Ammon's horn (tissue), 1 donor: Measurements from ENCODE around the gene DYNC2LI1.

Experiments used
- DNase-seq: peaks from one replicate; pipeline ENCODE4 v3.0.0-alpha.2; 2016; ENCODE audit warnings: low spot score

The DYNC2LI1 gene

DNA sequence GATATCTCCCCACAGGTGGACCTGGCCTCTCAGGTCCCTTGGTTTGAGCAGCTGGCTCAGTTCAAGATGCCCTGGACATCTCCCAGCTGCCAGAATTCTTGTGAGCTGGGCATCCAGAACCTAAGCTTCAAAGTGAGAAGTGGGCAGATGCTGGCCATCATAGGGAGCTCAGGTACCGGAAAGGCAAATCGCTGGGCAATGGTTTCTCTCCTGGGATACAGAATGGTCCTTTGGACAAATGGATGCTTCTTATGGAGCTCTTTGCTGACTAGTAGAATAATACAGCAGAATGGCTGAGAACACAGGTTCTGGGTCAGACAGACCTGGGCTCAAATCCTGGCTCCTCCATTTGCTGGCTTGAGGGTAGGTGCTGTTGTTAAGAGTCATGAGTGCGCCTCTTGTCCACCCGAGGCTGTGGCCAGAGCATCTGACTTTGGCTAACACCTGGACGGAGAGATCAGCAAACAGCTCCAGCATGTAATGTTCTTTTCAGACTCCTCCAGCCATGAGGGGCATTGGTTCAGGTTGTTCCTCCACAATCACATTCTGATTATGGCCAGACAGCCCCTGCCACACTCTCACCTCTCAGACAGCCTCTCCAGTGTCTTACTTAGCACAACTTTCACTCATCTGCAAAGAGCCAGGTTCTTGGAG lies 72.4 kb downstream of the DYNC2LI1 start:
- DNase-seq = no peak

GRCh38 chr2:43848214-43848613 lies 74.4 kb downstream of the DYNC2LI1 start:
- DNase-seq = no peak

DNA sequence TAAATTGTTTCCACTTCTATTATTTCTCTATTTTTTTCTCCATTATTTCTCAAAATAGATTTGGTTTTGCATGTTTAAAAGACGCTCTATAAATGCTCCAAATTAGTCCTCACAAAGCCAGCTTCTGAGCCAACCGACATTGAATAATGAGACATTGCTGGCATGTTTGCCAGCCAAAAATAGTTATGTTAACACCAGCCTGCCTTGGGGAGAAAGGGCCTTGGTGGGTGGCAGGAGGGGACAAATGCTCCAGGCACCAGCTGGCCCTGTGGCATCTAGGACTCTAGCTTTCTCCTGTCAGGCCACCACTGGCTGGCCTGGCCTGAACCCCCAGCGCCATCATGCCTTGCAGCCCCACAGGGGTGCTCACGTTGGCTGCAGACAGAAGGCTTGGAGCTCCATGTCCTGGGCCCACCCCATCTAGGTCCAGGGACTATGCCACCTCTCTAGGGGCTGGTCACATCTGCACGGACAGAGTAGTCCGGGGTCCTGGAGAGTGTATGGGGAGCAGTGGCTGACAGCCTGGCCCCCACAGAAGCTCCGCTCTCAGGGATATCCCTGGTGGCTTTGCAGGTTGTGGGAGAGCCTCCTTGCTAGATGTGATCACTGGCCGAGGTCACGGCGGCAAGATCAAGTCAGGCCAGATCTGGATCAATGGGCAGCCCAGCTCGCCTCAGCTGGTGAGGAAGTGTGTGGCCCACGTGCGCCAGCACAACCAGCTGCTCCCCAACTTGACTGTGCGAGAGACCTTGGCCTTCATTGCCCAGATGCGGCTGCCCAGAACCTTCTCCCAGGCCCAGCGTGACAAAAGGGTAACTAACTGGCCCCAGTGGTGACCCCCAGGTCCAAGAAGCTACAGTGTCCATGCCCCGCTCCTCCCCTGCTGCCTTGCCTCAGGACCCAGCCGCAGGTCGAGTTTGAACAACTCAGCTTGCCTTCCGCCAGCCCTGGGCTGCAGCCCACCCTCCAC lies 77.5 kb downstream of the DYNC2LI1 start:
- peak; percentile 45 for DNase-seq

- no peak for DNase-seq
Observed at GRCh38 chr2:43852196-43852730, 78.4 kb downstream of the DYNC2LI1 start.

DNA sequence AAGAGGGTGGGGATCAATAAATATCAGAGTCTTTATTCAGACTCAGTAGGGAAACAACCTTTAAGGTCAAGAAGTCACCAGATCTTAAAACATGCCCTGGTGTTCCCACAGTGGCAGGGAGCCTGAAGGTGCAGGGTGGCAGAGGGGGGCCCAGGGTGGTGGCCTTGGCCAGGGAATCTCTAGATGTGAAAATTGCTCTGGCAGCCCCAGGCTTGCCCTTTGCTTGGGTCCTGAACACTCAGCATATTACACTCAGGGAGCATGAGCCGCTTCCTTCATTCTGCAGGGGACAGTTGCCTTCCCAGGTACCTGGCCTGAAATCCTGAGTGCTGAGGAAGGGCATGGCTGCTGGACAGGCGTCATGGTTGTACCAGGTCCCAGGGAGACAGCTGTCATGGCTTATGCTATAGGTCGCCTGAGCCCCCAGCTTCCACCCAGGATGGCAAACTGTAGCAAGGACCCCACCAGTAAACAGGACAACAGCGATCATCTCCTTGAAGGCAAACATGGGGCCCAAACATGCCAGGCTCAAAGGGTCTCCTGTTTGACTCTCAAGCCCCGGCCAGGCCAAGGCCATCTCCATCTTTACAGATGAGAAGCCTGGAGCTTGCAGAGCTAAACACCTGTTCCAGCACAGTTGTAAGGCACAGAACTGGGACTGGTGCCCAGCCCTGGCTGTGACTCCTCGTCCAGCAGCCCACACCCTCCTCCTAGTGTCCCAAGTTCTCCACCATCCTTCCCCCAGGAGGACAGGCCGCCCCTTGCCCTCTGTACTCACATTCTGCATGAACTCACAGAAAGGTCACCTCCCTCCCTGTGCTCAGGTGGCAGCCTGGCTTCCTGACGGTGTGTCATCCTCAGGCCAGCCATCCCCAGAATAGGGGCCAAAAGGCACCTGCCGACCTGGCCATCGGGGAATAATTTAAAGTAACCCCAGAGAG lies 79.6 kb downstream of the DYNC2LI1 start:
- no peak for DNase-seq

DNA sequence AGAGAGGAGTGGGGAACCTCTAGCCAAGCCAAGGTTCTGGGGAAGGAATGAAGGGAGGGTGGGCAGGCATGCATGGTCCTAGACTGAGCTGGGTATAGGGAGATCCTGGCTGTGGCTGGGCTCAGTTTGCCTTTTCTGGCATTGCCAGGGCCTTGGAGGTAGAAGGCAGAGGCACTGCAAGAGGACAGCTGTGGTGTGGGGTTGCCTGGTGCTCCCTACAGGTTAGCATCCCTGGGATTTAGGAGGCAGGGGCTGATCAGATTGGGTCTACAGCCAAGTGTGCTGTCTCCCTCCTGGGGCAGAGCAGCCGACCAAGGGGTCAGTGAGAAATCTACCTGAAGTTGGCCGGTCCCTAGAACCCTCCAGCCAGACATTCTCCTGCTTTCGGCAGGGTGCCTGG lies 80.8 kb downstream of the DYNC2LI1 start:
- no peak for DNase-seq

- no peak for DNase-seq
Observed at GRCh38 chr2:43855292-43855691, 81.5 kb downstream of the DYNC2LI1 start.
